ENCODE results near the gene MAN1B1. TPM values are rescaled to one million over a fixed set of nuclear protein-coding genes. Genes with fewer than 3 reads are reported as not detected.
A peak's percentile ranks its signal among the peaks of the same experiment; 100 is the strongest.

MAN1B1 gene
- polyA plus RNA-seq, 1 donor (not counting 4 experiments of a cell fraction or from before 2014, with no cell fraction given): 34.3 TPM

- H3K4me2 ChIP-seq (ENCODE audit: control insufficient read depth, extremely low read depth, insufficient read depth, low read depth, low read length): peak overlapping the region; percentile 82
- H3K79me2 ChIP-seq (ENCODE audit: control insufficient read depth, insufficient read depth, low read length): peaks cover 2% of the 10 kb centered on the region
- H3K27ac ChIP-seq (ENCODE audit: control insufficient read depth, insufficient read depth, low read length): no peak overlapping the region
- peak overlapping the region; percentile 68 for H2AFZ ChIP-seq (ENCODE audit: control insufficient read depth, low read length)
- peaks cover 11% of the 10 kb centered on the region for H3K4me1 ChIP-seq (ENCODE audit: control insufficient read depth, extremely low read depth, insufficient read depth, low read length)
- H3K9ac ChIP-seq (ENCODE audit: control insufficient read depth, extremely low read depth, insufficient read depth, low read length): peak overlapping the region; percentile 22
- H3K9me3 ChIP-seq (ENCODE audit: control insufficient read depth, low read depth, low read length): no peaks in the 10 kb centered on the region
- H3K4me3 ChIP-seq (ENCODE audit: control insufficient read depth in 2 of 3, extremely low read depth in 1 of 3, insufficient read depth in 2 of 3, low read depth in 1 of 3, low read length in 3 of 3): peak overlapping the region; percentile 53 to 65 (median 63)
- H3K36me3 ChIP-seq (ENCODE audit: control insufficient read depth in 2 of 2, extremely low read depth in 1 of 2, insufficient read depth in 2 of 2, low read length in 2 of 2): no peaks in the 10 kb centered on the region
- H4K20me1 ChIP-seq (ENCODE audit: control insufficient read depth, extremely low read depth, insufficient read depth, low read length): peaks cover 11% of the 10 kb centered on the region
- FAIRE-seq (no peak), DNase-seq (ENCODE audit: low read depth, low spot score) (no peak)
- TF ChIP-seq EZH2 (IDR thresholded peaks at IDR 0.05; ENCODE audit: low read length) (no peak), CTCF (optimal IDR thresholded peaks at IDR 0.05 in 1 of 3, IDR thresholded peaks at IDR 0.05 in 1 of 3, conservative IDR thresholded peaks at IDR 0.05 in 1 of 3; ENCODE audit: extremely low read depth in 1 of 3, insufficient read depth in 2 of 3, low read length in 3 of 3) (no peak)
- peaks cover 29% of the 10 kb centered on the region for H3K27me3 ChIP-seq (ENCODE audit: control insufficient read depth, extremely low read depth, insufficient read depth, low read length)
- dilution Hi-C loops (cut with MboI; ENCODE audit: extremely low pct_ligation_motif_present, low sequenced_read_pairs): no loop called here
- H3K9me1 ChIP-seq (ENCODE audit: control insufficient read depth, extremely low read depth, insufficient read depth, low read length): no peaks in the 10 kb centered on the region
Observed at GRCh38 chr9:137045294-137046087, 41.3 kb upstream of the MAN1B1 start.

- H3K9me3 ChIP-seq (ENCODE audit: control insufficient read depth, low read depth, low read length): no peaks in the 10 kb centered on the region
- peak within 1 kb of the TSS; percentile 53 to 65 (median 63) for H3K4me3 ChIP-seq (ENCODE audit: control insufficient read depth in 2 of 3, extremely low read depth in 1 of 3, insufficient read depth in 2 of 3, low read depth in 1 of 3, low read length in 3 of 3)
- peaks cover 2% of the 10 kb centered on the region for H3K79me2 ChIP-seq (ENCODE audit: control insufficient read depth, insufficient read depth, low read length)
- dilution Hi-C loops (cut with MboI; ENCODE audit: extremely low pct_ligation_motif_present, low sequenced_read_pairs): no loop called here
- DNase-seq (ENCODE audit: low read depth, low spot score) (no peak), FAIRE-seq (no peak)
- no peaks in the 10 kb centered on the region for H3K9me1 ChIP-seq (ENCODE audit: control insufficient read depth, extremely low read depth, insufficient read depth, low read length)
- H3K4me1 ChIP-seq (ENCODE audit: control insufficient read depth, extremely low read depth, insufficient read depth, low read length): peaks cover 11% of the 10 kb centered on the region
- no peak within 1 kb of the TSS for H3K27ac ChIP-seq (ENCODE audit: control insufficient read depth, insufficient read depth, low read length)
- H3K4me2 ChIP-seq (ENCODE audit: control insufficient read depth, extremely low read depth, insufficient read depth, low read depth, low read length): peak within 1 kb of the TSS; percentile 82
- peak within 1 kb of the TSS; percentile 68 for H2AFZ ChIP-seq (ENCODE audit: control insufficient read depth, low read length)
- H3K27me3 ChIP-seq (ENCODE audit: control insufficient read depth, extremely low read depth, insufficient read depth, low read length): peaks cover 29% of the 10 kb centered on the region
- no peak for TF ChIP-seq EZH2 (IDR thresholded peaks at IDR 0.05; ENCODE audit: low read length)
- TF ChIP-seq CTCF (optimal IDR thresholded peaks at IDR 0.05 in 1 of 3, IDR thresholded peaks at IDR 0.05 in 1 of 3, conservative IDR thresholded peaks at IDR 0.05 in 1 of 3; ENCODE audit: extremely low read depth in 1 of 3, insufficient read depth in 2 of 3, low read length in 3 of 3): peak; percentile 85 to 97 (median 91)
- H3K9ac ChIP-seq (ENCODE audit: control insufficient read depth, extremely low read depth, insufficient read depth, low read length): peak within 1 kb of the TSS; percentile 22
- peaks cover 13% of the 10 kb centered on the region for H4K20me1 ChIP-seq (ENCODE audit: control insufficient read depth, extremely low read depth, insufficient read depth, low read length)
- H3K36me3 ChIP-seq (ENCODE audit: control insufficient read depth in 2 of 2, extremely low read depth in 1 of 2, insufficient read depth in 2 of 2, low read length in 2 of 2): no peaks in the 10 kb centered on the region
Observed at GRCh38 chr9:137046088-137046787, 40.5 kb upstream of the MAN1B1 start, which contains the start of gene NPDC1. TSS of gene NPDC1 (minus strand) at chr9:137046177. CDS start at chr9:137045989, 188 bp downstream.

Measured in keratinocyte (primary cell).